WTC11 (cell line): ENCODE data around the gene CDK10. TPM values are rescaled to one million over a fixed set of nuclear protein-coding genes. Genes with fewer than 3 reads are reported as not detected.
A peak's percentile ranks its signal among the peaks of the same experiment; 100 is the strongest.

Experiments used
- ARID4B ChIP-seq: sonication (generic); formaldehyde crosslinking; IDR thresholded peaks from 2 replicates; pipeline ENCODE4 v1.8.0; 2023; ENCODE audit warnings: missing genetic modification reagents, mild to moderate bottlenecking, borderline replicate concordance
- CBFB ChIP-seq: sonication (generic); formaldehyde crosslinking; IDR thresholded peaks from 2 replicates; pipeline ENCODE4 v1.8.1; 2022; ENCODE audit warnings: mild to moderate bottlenecking, low read depth, missing genetic modification reagents
- CDX4 ChIP-seq: fragments of 250-450 bp; sonication (Bioruptor Pico); IDR thresholded peaks from 2 replicates; pipeline ENCODE4 v1.9.0; 2021; ENCODE audit warnings: moderate library complexity, mild to moderate bottlenecking, inconsistent platforms, borderline replicate concordance
- E2F1 ChIP-seq: sonication (generic); formaldehyde crosslinking; IDR thresholded peaks from 2 replicates; pipeline ENCODE4 v1.8.0; 2022; ENCODE audit warnings: mild to moderate bottlenecking, missing genetic modification reagents
- EMX1 ChIP-seq: fragments of 250-450 bp; sonication (Bioruptor Pico); IDR thresholded peaks from 2 replicates; pipeline ENCODE4 v1.8.0; 2021; ENCODE audit warnings: mild to moderate bottlenecking
- FOXK1 ChIP-seq: sonication (generic); formaldehyde crosslinking; IDR thresholded peaks from 2 replicates; pipeline ENCODE4 v1.8.0; 2022; ENCODE audit warnings: mild to moderate bottlenecking, moderate library complexity, missing genetic modification reagents
- IRF2 ChIP-seq: sonication (generic); formaldehyde crosslinking; IDR thresholded peaks from 2 replicates; pipeline ENCODE4 v1.8.0; 2022; ENCODE audit warnings: low read depth, missing genetic modification reagents, borderline replicate concordance
- NFATC4 ChIP-seq: fragments of 250-450 bp; sonication (Bioruptor Pico); IDR thresholded peaks from 2 replicates; pipeline ENCODE4 v1.9.0; 2021; ENCODE audit warnings: mild to moderate bottlenecking
- NR3C1 ChIP-seq: sonication (generic); formaldehyde crosslinking; conservative IDR thresholded peaks from 2 replicates; pipeline ENCODE4 v1.8.1; 2023; ENCODE audit warnings: low read depth, mild to moderate bottlenecking, missing genetic modification reagents
- PRDM15 ChIP-seq: sonication (generic); formaldehyde crosslinking; IDR thresholded peaks from 2 replicates; pipeline ENCODE4 v1.8.0; 2022; ENCODE audit warnings: missing genetic modification reagents
- SMAD4 ChIP-seq: sonication (generic); formaldehyde crosslinking; IDR thresholded peaks from 2 replicates; pipeline ENCODE4 v1.8.0; 2022; ENCODE audit warnings: mild to moderate bottlenecking, missing genetic modification reagents
- SOX15 ChIP-seq: fragments of 250-450 bp; sonication (Bioruptor Pico); IDR thresholded peaks from 2 replicates; pipeline ENCODE4 v1.9.0; 2021; ENCODE audit warnings: mild to moderate bottlenecking
- STAT6 ChIP-seq: sonication (generic); formaldehyde crosslinking; conservative IDR thresholded peaks from 2 replicates; pipeline ENCODE4 v1.8.1; 2023; ENCODE audit warnings: mild to moderate bottlenecking, low read depth, missing genetic modification reagents, moderate library complexity
- USF1 ChIP-seq: sonication (generic); formaldehyde crosslinking; IDR thresholded peaks from 2 replicates; pipeline ENCODE4 v1.8.0; 2022; ENCODE audit warnings: mild to moderate bottlenecking, missing genetic modification reagents
- ZNF232 ChIP-seq: sonication (generic); formaldehyde crosslinking; IDR thresholded peaks from 2 replicates; pipeline ENCODE4 v1.8.0; 2022; ENCODE audit warnings: mild to moderate bottlenecking, missing genetic modification reagents
- ZNF263 ChIP-seq: sonication (generic); formaldehyde crosslinking; IDR thresholded peaks from 2 replicates; pipeline ENCODE4 v1.8.1; 2022; ENCODE audit warnings: low read depth, mild to moderate bottlenecking, moderate library complexity, missing genetic modification reagents
- ZNF317 ChIP-seq: sonication (generic); formaldehyde crosslinking; IDR thresholded peaks from 2 replicates; pipeline ENCODE4 v1.8.1; 2023; ENCODE audit warnings: low read depth, mild to moderate bottlenecking, moderate library complexity, missing genetic modification reagents, borderline replicate concordance
- ZNF396 ChIP-seq: fragments of 250-450 bp; sonication (Bioruptor Pico); IDR thresholded peaks from 2 replicates; pipeline ENCODE4 v1.8.0; 2021; ENCODE audit warnings: mild to moderate bottlenecking, moderate library complexity, borderline replicate concordance
- ZNF532 ChIP-seq: fragments of 250-450 bp; sonication (Bioruptor Pico); IDR thresholded peaks from 2 replicates; pipeline ENCODE4 v1.9.0; 2021; ENCODE audit warnings: mild to moderate bottlenecking, borderline replicate concordance
- ZNF671 ChIP-seq: fragments of 250-450 bp; sonication (Bioruptor Pico); IDR thresholded peaks from 2 replicates; pipeline ENCODE4 v1.8.0; 2021; ENCODE audit warnings: mild to moderate bottlenecking
- total RNA-seq: library from RNA; stranded (reverse); gene quantifications from 3 replicates; pipeline ENCODE4 v1.2.3, GENCODE V29; 2021

The CDK10 gene
- total RNA-seq, 1 experiment from 2014 or later = 102 TPM

GRCh38 chr16:89657442-89658220, 28.9 kb upstream of the CDK10 start, which contains the start of the genes CHMP1A and SPATA33 (continued):
- TF ChIP-seq ZNF396 (CRISPR knock-in tag) (no peak), NR3C1 (CRISPR knock-in tag) (no peak), ZNF671 (CRISPR knock-in tag) (no peak), ZNF532 (CRISPR knock-in tag) (no peak), USF1 (CRISPR knock-in tag) (peak; percentile 35; the same call in 1 of the 2 replicates), SOX15 (CRISPR knock-in tag) (no peak), CDX4 (CRISPR knock-in tag) (no peak), IRF2 (CRISPR knock-in tag) (no peak), CBFB (CRISPR knock-in tag) (no peak), SMAD4 (no peak; the same call in 1 of the 2 replicates), ZNF263 (CRISPR knock-in tag) (no peak), NFATC4 (no peak), ARID4B (CRISPR knock-in tag) (peak; percentile 94), STAT6 (CRISPR knock-in tag) (no peak), ZNF232 (CRISPR knock-in tag) (0 out of 2 replicates have a peak, but pooled peaks have one; percentile 9), EMX1 (CRISPR knock-in tag) (no peak), FOXK1 (CRISPR knock-in tag) (peak; percentile 66), E2F1 (CRISPR knock-in tag) (no peak), PRDM15 (CRISPR knock-in tag) (no peak), ZNF317 (0 out of 2 replicates have a peak, but pooled peaks have one; percentile 7)
